NCI-H128 (cell line): ENCODE results near the gene SRMS.

Experiments used
- DNase-seq: peaks from one replicate; lab custom pipeline; 2025; ENCODE audit not compliant: unreplicated experiment; lab: John Stamatoyannopoulos, UW

Gene SRMS

DNA sequence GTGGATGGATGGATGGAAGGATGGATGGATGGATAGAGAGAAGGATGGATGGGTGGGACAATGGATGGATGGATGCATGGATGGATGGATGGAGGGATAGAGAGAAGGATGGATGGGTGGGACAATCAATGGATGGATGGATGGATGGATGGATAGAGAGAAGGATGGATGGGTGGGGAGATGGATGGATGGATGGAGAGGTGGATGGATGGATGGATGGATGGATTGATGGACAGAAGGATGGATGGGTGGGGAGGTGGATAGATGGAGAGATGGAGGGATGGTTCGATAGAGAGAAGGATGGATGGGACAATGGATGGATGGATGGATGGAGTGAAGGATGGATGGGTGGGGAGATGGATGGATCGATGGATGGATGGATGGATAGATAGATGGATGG, 55.0 kb downstream of the SRMS start:
- no peak for DNase-seq

DNA sequence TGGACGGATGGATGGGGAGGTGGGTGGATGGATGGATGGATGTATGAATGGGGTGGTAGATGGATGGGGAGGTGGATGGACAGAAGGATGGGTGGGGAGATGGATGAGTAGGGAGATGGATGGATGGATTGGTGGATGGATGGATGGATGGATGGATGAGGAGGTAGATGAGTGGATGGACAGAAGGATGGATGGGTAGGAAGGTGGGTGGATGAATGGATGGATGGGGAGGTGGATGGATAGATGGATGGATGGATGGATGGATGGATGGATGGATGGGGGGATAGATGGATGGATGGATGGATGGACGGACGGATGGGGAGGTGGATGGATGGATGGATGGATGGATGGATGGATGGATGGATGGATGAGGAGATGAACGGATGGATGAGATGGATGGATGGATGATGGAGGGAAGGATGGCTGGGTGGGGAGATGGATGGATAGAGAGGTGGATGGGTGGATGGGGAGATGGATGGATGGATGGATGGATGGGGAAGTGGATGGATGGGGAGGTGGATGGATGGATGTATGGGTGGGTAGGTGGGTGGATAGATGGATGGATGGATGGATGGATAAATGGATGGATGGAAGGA, 55.8 kb downstream of the SRMS start:
- DNase-seq, result no peak

GRCh38 chr20:63491078-63491477, 56.5 kb downstream of the SRMS start:
- DNase-seq, result no peak
